ENCODE results near the gene SMIM32. TPM values are rescaled to one million over a fixed set of nuclear protein-coding genes. Genes with fewer than 3 reads are reported as not detected.

The SMIM32 gene
- total and polyA plus RNA-seq, 2 donors (not counting 3 experiments of a cell fraction or from before 2014, with no cell fraction given) = not detected

GRCh38 chr5:136143763-136144162 lies 49.2 kb downstream of the SMIM32 start:
- Histone ChIP-seq H3K4me1 (ENCODE audit: control insufficient read depth, extremely low read depth, insufficient read depth, low read length) (no peaks in the 10 kb centered on the region), H3K4me2 (ENCODE audit: insufficient read depth, low read length) (no peak overlapping the region), H2AFZ (ENCODE audit: low read depth, low read length) (no peak overlapping the region), H3K27me3 (ENCODE audit: control insufficient read depth in 2 of 2, insufficient read depth in 2 of 2, low read length in 2 of 2) (no peaks in the 10 kb centered on the region), H4K20me1 (replicated peaks; ENCODE audit: control insufficient read depth, extremely low read depth, insufficient read depth, low read length) (peaks cover 32% of the 10 kb centered on the region), H3K9me3 (replicated peaks; ENCODE audit: control insufficient read depth, insufficient read depth, low read length) (no peaks in the 10 kb centered on the region), H3K36me3 (ENCODE audit: control insufficient read depth in 2 of 2, extremely low read depth in 1 of 2, insufficient read depth in 2 of 2, low read length in 2 of 2) (no peaks in the 10 kb centered on the region), H3K4me3 (replicated peaks in 1 of 3; ENCODE audit: insufficient read depth in 1 of 3, low read depth in 1 of 3, low read length in 3 of 3) (no peak overlapping the region), H3K79me2 (ENCODE audit: control insufficient read depth, insufficient read depth, low read length) (peaks cover 100% of the 10 kb centered on the region), H3K9me1 (replicated peaks; ENCODE audit: control insufficient read depth, extremely low read depth, insufficient read depth, low read length) (peaks cover 6% of the 10 kb centered on the region), H3K27ac (ENCODE audit: insufficient read depth, low read depth, low read length) (no peak overlapping the region), H3K9ac (replicated peaks; ENCODE audit: extremely low read depth, insufficient read depth, low read length) (no peak overlapping the region)
- POLR2A ChIA-PET = no interaction called here
- no TSS peak for BruUV-seq (replicated peaks)
- intact Hi-C loops (cut with micrococcal nuclease) = loop anchor here (2.0 kb wide), 1 partner anchor 15 kb away; no protein-coding TSS in a partner anchor
- TF ChIP-seq FOS (IDR thresholded peaks at IDR 0.05; ENCODE audit: borderline replicate concordance, insufficient read depth, low read length) = no peak
- no peak for TF ChIP-seq MYC (IDR thresholded peaks at IDR 0.05; ENCODE audit: low read depth, low read length)
- dilution Hi-C loops (cut with MboI; ENCODE audit: extremely low pct_ligation_motif_present, low sequenced_read_pairs) = no loop called here
- FAIRE-seq (no peak), DNase-seq (ENCODE audit: low read depth, low spot score) (no peak)
- CTCF ChIA-PET = no interaction called here

DNA sequence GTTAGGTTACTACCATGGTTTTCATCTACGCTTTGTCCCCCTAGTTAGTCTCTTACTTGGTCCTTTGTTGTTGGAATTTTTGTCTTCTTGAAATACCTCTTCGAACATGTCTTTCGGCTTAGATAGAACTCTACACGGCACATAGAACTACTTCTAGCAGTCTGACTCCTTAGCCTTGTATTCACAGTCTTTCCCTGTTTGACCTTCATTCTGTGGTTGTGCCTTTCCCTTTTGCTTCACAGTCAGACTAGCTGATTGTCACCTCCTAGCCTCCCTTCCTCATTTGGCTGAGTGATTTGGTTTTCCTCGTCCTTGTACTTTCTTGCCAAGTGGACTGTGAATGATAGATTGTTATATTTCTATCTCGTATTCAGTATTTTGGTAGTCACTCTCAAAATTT lies 49.6 kb downstream of the SMIM32 start:
- peaks cover 6% of the 10 kb centered on the region for H3K9me1 ChIP-seq (replicated peaks; ENCODE audit: control insufficient read depth, extremely low read depth, insufficient read depth, low read length)
- intact Hi-C loops (cut with micrococcal nuclease) (loop anchor here (2.0 kb wide), 1 partner anchor 15 kb away; no protein-coding TSS in a partner anchor), dilution Hi-C loops (cut with MboI; ENCODE audit: extremely low pct_ligation_motif_present, low sequenced_read_pairs) (no loop called here)
- no peak overlapping the region for H3K4me2 ChIP-seq (ENCODE audit: insufficient read depth, low read length)
- ChIA-PET POLR2A (interaction anchor here (0.7 kb wide), 1 partner anchor 25 kb away, joined by 7 read pairs; no protein-coding TSS in a partner anchor), CTCF (no interaction called here)
- no peak for TF ChIP-seq JUN (IDR thresholded peaks at IDR 0.05; ENCODE audit: borderline replicate concordance, insufficient read depth, insufficient read length, low read depth)
- TF ChIP-seq POLR2AphosphoS5 (IDR thresholded peaks at IDR 0.05; ENCODE audit: insufficient read depth, low read depth, low read length) = no peak
- TF ChIP-seq GATA2 (IDR thresholded peaks at IDR 0.05; ENCODE audit: insufficient read depth, insufficient read length, low read depth, low read length) = no peak
- no peaks in the 10 kb centered on the region for H3K36me3 ChIP-seq (ENCODE audit: control insufficient read depth in 2 of 2, extremely low read depth in 1 of 2, insufficient read depth in 2 of 2, low read length in 2 of 2)
- no peak overlapping the region for H3K4me3 ChIP-seq (replicated peaks in 1 of 3; ENCODE audit: insufficient read depth in 1 of 3, low read depth in 1 of 3, low read length in 3 of 3)
- H3K27ac ChIP-seq (ENCODE audit: insufficient read depth, low read depth, low read length) = no peak overlapping the region
- no peak overlapping the region for H2AFZ ChIP-seq (ENCODE audit: low read depth, low read length)
- no TSS peak for BruUV-seq (replicated peaks)
- peaks cover 100% of the 10 kb centered on the region for H3K79me2 ChIP-seq (ENCODE audit: control insufficient read depth, insufficient read depth, low read length)
- no peaks in the 10 kb centered on the region for H3K4me1 ChIP-seq (ENCODE audit: control insufficient read depth, extremely low read depth, insufficient read depth, low read length)
- peaks cover 36% of the 10 kb centered on the region for H4K20me1 ChIP-seq (replicated peaks; ENCODE audit: control insufficient read depth, extremely low read depth, insufficient read depth, low read length)
- no peaks in the 10 kb centered on the region for H3K27me3 ChIP-seq (ENCODE audit: control insufficient read depth in 2 of 2, insufficient read depth in 2 of 2, low read length in 2 of 2)
- no peak overlapping the region for H3K9ac ChIP-seq (replicated peaks; ENCODE audit: extremely low read depth, insufficient read depth, low read length)
- FAIRE-seq (no peak), DNase-seq (ENCODE audit: low read depth, low spot score) (no peak)
- H3K9me3 ChIP-seq (replicated peaks; ENCODE audit: control insufficient read depth, insufficient read depth, low read length) = no peaks in the 10 kb centered on the region

Data from endothelial cell of umbilical vein (primary cell).